ENCODE results near the gene ENOPH1.

DNA sequence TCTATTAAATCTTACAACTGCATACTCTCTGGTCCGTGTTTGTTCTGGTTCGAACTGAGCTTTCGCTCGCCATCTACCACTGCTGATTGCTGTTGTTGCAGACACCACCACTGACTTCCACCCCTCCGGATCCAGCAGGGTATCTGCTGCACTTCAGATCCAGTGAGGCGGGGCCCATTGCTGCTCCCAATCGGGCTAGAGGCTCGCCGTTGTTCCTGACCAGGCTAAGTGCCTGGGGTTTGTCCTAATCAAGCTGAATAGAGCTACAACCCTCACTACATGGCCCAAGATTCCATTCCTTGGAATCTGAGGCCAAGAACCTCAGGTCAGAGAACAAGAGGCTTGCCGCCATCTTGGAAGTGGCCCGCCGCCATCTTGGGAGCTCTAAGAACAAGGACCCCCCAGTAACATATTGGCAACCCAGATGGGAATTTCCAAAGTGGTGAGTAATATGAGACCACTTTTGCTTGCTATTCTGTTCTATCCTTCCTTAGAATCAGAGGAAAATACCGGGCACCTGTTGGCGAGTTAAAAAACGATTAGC lies 43.3 kb downstream of the ENOPH1 start:
- TF ChIP-seq, protein P1, sequence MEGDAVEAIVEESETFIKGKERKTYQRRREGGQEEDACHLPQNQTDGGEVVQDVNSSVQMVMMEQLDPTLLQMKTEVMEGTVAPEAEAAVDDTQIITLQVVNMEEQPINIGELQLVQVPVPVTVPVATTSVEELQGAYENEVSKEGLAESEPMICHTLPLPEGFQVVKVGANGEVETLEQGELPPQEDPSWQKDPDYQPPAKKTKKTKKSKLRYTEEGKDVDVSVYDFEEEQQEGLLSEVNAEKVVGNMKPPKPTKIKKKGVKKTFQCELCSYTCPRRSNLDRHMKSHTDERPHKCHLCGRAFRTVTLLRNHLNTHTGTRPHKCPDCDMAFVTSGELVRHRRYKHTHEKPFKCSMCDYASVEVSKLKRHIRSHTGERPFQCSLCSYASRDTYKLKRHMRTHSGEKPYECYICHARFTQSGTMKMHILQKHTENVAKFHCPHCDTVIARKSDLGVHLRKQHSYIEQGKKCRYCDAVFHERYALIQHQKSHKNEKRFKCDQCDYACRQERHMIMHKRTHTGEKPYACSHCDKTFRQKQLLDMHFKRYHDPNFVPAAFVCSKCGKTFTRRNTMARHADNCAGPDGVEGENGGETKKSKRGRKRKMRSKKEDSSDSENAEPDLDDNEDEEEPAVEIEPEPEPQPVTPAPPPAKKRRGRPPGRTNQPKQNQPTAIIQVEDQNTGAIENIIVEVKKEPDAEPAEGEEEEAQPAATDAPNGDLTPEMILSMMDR (IDR thresholded peaks at IDR 0.05) = no peak
- no peak for TF ChIP-seq POLR2A (IDR thresholded peaks at IDR 0.05)
